Activated naive CD4-positive, alpha-beta T cell treated with anti-CD3 and anti-CD28 coated beads for 36 hours (primary cell): ENCODE measurements around the gene CXCR3. TPM values are rescaled to one million over a fixed set of nuclear protein-coding genes. Genes with fewer than 3 reads are reported as not detected.
"Not testable (repeated sequence)": the region's sequence is repeated elsewhere in the genome, so short reads cannot be mapped to it uniquely, and the experiment has no call there.

Source experiments
- CTCF ChIA-PET: fragments of 350-600 bp; sonication (Branson Sonifier 250); formaldehyde crosslinking; loops from one replicate; lab custom pipeline; 2021; ENCODE audit warnings: antibody characterized with exemption; lab: Charles Lee
- DNase-seq: peaks from one replicate; pipeline ENCODE4 v3.0.0-alpha.2; 2020
- H3K27ac Mint-ChIP-seq: one replicate; pipeline ENCODE4 v1.8.0; 2021; ENCODE audit warnings: mild to moderate bottlenecking, mixed read lengths
- H3K27me3 Mint-ChIP-seq: one replicate; pipeline ENCODE4 v1.8.0; 2021; ENCODE audit warnings: low read depth, mixed read lengths
- H3K36me3 Mint-ChIP-seq: one replicate; pipeline ENCODE4 v1.8.0; 2021; ENCODE audit warnings: low read depth, mixed read lengths
- H3K4me1 Mint-ChIP-seq: one replicate; pipeline ENCODE4 v1.8.0; 2021; ENCODE audit warnings: low read depth, mixed read lengths
- H3K4me3 Mint-ChIP-seq: one replicate; pipeline ENCODE4 v1.8.0; 2021; ENCODE audit warnings: mild to moderate bottlenecking, moderate library complexity, mixed read lengths
- H3K9me3 Mint-ChIP-seq: one replicate; pipeline ENCODE4 v1.8.0; 2021; ENCODE audit warnings: mixed read lengths
- intact Hi-C: fragments of 100-400 bp; cut with micrococcal nuclease; formaldehyde crosslinking; loops from one replicate; pipeline ENCODE4 v1.15.1; 2023
- total RNA-seq, 2 experiments: library from RNA; stranded (reverse); gene quantifications; one replicate each; pipeline ENCODE4 v1.2.3, GENCODE V29; 2021

The CXCR3 gene
- total RNA-seq, 2 experiments from 2014 or later, result 2.1 to 2.5 TPM

DNA sequence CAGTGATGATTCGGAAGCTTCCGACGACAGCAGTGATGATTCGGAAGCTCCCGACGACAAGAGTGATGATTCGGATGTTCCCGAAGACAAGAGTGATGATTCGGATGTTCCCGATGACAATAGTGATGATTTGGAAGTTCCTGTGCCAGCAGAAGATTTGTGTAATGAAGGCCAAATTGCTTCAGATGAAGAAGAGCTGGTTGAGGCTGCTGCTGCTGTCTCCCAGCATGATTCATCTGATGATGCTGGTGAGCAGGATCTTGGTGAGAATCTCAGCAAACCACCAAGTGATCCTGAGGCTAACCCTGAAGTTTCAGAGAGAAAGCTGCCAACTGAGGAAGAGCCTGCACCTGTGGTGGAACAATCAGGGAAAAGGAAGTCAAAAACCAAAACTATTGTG is 14.2 kb downstream of the CXCR3 start:
- intact Hi-C loops, result no loop called here
- Mint-ChIP-seq H3K36me3 (peaks cover 58% of the 10 kb centered on the region), H3K27me3 (no peaks in the 10 kb centered on the region), H3K9me3 (peaks cover 4% of the 10 kb centered on the region), H3K27ac (no peak overlapping the region), H3K4me1 (peaks cover 47% of the 10 kb centered on the region), H3K4me3 (no peak overlapping the region)
- DNase-seq, result no peak
- CTCF ChIA-PET, result interaction anchor here (0.8 kb wide), 1 partner anchor 19 kb away, joined by 3 read pairs; no protein-coding TSS in a partner anchor

DNA sequence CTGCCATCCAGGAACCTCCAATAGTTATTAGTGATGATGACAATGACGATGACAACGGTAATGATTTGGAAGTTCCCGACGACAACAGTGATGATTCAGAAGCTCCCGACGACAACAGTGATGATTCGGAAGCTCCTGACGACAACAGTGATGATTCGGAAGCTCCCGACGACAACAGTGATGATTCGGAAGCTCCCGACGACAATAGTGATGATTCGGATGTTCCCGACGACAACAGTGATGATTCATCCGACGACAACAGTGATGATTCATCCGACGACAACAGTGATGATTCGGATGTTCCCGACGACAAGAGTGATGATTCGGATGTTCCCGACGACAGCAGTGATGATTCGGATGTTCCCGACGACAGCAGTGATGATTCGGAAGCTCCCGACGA is 14.7 kb downstream of the CXCR3 start:
- CTCF ChIA-PET, result interaction anchor here (0.8 kb wide), 1 partner anchor 19 kb away, joined by 3 read pairs; no protein-coding TSS in a partner anchor
- intact Hi-C loops, result no loop called here
- Mint-ChIP-seq H3K9me3 (peaks cover 4% of the 10 kb centered on the region), H3K27ac (peak overlapping the region; percentile 72), H3K27me3 (no peaks in the 10 kb centered on the region), H3K4me3 (no peak overlapping the region), H3K36me3 (peaks cover 55% of the 10 kb centered on the region), H3K4me1 (peaks cover 42% of the 10 kb centered on the region)
- DNase-seq, result no peak

DNA sequence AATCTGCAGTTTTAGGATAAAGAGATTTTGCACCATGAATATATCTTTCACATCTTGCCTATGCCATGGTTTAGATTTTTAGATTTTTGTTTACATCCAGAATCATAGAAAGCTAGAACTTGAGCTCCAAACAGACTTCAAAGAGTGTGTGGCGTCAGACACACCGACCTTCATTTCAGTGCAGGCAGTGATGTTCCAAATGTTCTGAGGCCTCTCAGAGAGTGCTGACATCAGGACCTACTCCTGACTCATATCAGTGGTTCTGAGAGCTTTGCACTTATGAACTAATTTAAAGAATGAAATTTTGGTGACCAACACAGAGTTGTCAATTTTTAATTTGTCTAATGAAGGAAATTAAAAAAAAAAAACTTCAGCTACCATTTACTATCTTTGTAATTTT is 18.3 kb downstream of the CXCR3 start:
- peaks cover 4% of the 10 kb centered on the region for H3K9me3 Mint-ChIP-seq
- H3K27me3 Mint-ChIP-seq, result no peaks in the 10 kb centered on the region
- intact Hi-C loops, result no loop called here
- no peak for DNase-seq
- no peak overlapping the region for H3K4me3 Mint-ChIP-seq
- peaks cover 17% of the 10 kb centered on the region for H3K4me1 Mint-ChIP-seq
- H3K36me3 Mint-ChIP-seq, result peaks cover 49% of the 10 kb centered on the region
- CTCF ChIA-PET, result interaction anchor here (1.3 kb wide), 1 partner anchor 52 kb away, joined by 4 read pairs; no protein-coding TSS in a partner anchor
- no peak overlapping the region for H3K27ac Mint-ChIP-seq

DNA sequence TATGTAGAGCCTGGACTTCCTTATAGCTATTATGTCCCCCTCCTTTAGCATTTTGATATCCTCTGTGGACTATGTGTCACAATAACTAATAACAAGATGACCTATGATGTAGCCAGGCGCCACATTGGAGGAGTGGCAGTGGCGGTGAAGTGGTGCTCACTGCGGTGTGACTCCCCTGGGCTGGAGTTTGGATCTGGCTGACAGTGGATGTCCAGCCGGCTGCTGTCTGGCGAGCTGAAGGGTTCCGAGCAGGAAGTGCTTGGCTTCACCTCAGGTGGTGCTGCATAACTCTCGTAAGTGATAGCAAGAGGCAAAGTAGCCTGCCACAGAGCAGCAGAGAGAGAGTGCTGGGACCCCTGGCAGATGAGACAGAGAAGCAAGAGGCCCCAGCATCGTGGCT is 25.1 kb downstream of the CXCR3 start:
- H3K27ac Mint-ChIP-seq, H3K4me1 Mint-ChIP-seq, intact Hi-C loops, H3K4me3 Mint-ChIP-seq, H3K27me3 Mint-ChIP-seq, H3K9me3 Mint-ChIP-seq, DNase-seq, CTCF ChIA-PET: not testable (repeated sequence)
- peaks cover 13% of the 10 kb centered on the region for H3K36me3 Mint-ChIP-seq

DNA sequence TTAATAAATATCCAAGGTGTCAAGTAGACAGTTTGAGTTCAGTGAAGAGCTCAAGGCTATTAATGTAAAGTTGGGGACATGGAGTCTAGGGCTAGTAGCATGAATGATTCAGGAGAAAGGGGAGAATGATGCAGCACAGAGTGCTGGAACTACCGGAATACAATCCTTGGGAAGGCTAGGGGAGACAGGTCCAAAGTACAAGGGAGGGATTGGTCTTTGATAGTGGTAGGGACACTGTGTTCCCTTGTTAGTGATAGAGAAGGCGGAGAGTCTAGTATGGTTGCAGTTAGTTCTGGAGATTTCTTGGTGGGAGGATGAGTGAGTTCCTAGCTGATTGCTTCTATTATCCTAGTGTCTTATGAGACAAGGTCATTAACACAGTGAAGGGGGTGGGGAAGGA is 31.4 kb downstream of the CXCR3 start:
- Mint-ChIP-seq H3K36me3 (peaks cover 5% of the 10 kb centered on the region), H3K27ac (peak overlapping the region; percentile 50), H3K27me3 (no peaks in the 10 kb centered on the region), H3K4me3 (no peak overlapping the region), H3K9me3 (no peaks in the 10 kb centered on the region), H3K4me1 (peaks cover 5% of the 10 kb centered on the region)
- CTCF ChIA-PET, result interaction anchor here (0.6 kb wide), 1 partner anchor 843 kb away, joined by 3 read pairs; no protein-coding TSS in a partner anchor
- no peak for DNase-seq
- intact Hi-C loops, result no loop called here

DNA sequence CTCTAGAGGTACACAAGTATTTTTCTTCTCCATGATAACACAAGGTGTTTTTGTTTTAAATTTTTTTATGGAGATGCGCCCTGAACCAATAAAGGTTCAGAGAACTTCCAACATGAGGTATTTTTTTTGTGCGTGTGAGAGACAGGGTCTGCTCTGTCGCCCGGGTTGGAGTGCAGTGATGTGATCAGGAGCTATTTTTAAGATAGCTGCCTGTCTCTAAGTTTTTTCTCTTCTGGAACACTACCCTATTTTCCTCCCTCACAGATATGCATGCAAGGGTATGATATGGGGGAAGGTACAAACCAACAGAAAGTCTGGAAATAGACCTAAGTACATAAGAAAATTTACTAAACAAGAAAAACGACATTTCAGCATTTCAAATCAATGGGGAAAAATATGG is 37.1 kb downstream of the CXCR3 start:
- intact Hi-C loops, result no loop called here
- H3K27me3 Mint-ChIP-seq, result no peaks in the 10 kb centered on the region
- no peak for DNase-seq
- no peak overlapping the region for H3K4me3 Mint-ChIP-seq
- H3K9me3 Mint-ChIP-seq, result no peaks in the 10 kb centered on the region
- peaks cover 5% of the 10 kb centered on the region for H3K4me1 Mint-ChIP-seq
- peaks cover 18% of the 10 kb centered on the region for H3K36me3 Mint-ChIP-seq
- peak overlapping the region; percentile 68 for H3K27ac Mint-ChIP-seq
- CTCF ChIA-PET, result no interaction called here

DNA sequence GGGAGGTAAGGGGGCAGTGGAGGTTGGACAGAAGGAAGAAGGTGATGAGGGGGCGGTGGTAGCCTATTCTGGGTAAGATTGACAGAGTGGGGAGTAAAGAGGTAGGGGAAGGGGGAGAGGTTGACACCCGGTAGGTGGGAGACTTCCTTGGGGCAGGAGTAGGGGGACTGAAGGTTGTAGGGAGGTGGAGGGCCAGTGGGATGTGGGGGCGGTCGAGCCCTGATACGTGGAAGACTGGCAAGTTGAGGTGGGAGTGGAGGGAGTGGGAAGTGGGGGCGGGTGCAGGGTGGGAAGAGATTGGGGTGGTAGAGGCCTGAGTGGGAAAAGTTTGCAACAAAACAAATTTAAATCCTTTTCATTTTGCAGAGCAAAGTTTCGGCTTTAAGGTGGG is 38.3 kb downstream of the CXCR3 start:
- H3K9me3 Mint-ChIP-seq, result no peaks in the 10 kb centered on the region
- no peak overlapping the region for H3K4me3 Mint-ChIP-seq
- no peaks in the 10 kb centered on the region for H3K27me3 Mint-ChIP-seq
- H3K4me1 Mint-ChIP-seq, result peaks cover 5% of the 10 kb centered on the region
- DNase-seq, result no peak
- H3K27ac Mint-ChIP-seq, result no peak overlapping the region
- H3K36me3 Mint-ChIP-seq, result peaks cover 18% of the 10 kb centered on the region
- intact Hi-C loops, result no loop called here
- CTCF ChIA-PET, result no interaction called here

DNA sequence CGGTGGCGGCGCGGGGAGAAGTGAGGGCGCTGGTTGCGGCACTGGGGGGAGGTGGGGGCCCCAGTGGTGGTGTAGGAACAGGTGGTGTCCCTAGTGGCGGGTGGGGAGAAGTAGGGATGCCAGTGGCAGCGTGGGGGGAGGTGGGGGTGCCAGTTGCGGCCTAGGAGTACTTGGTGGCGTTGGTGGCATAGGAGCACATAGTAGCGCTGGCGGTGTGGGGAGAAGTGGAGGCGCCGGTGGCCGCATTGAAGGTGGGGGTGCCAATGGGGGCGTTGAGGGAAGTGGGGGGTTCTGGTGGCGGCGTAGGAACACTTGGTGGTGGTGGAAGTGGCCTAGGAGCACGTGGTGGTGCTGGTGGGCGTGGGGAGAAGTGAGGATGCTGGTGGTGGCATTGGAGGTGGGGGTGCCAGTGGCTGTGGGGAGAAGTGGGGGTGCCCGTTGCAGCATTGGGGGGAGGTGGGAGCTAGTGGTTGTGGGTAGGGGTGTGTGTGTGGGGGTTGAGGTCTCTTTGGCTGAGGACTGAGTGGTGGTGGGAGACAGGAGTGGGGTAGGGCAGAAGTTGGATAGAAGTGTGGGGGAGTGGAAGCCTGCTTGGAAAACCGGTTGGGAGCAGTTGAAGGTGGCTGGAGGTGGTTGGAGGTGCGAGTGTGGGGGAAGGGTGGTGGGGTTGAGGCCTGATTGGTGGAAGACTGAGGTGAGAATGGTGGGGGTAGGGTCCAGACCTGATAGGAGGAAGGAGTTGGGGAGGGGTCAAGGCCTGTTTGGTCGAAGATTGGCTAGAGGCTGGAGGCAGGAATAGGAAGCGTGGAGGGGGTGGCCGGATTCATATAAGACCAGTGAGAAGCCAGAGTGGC is 38.9 kb downstream of the CXCR3 start:
- intact Hi-C loops, result no loop called here
- H3K27me3 Mint-ChIP-seq, result no peaks in the 10 kb centered on the region
- DNase-seq, result no peak
- H3K4me3 Mint-ChIP-seq, result no peak overlapping the region
- no peaks in the 10 kb centered on the region for H3K9me3 Mint-ChIP-seq
- CTCF ChIA-PET, result no interaction called here
- peaks cover 5% of the 10 kb centered on the region for H3K4me1 Mint-ChIP-seq
- peaks cover 20% of the 10 kb centered on the region for H3K36me3 Mint-ChIP-seq
- H3K27ac Mint-ChIP-seq, result no peak overlapping the region

DNA sequence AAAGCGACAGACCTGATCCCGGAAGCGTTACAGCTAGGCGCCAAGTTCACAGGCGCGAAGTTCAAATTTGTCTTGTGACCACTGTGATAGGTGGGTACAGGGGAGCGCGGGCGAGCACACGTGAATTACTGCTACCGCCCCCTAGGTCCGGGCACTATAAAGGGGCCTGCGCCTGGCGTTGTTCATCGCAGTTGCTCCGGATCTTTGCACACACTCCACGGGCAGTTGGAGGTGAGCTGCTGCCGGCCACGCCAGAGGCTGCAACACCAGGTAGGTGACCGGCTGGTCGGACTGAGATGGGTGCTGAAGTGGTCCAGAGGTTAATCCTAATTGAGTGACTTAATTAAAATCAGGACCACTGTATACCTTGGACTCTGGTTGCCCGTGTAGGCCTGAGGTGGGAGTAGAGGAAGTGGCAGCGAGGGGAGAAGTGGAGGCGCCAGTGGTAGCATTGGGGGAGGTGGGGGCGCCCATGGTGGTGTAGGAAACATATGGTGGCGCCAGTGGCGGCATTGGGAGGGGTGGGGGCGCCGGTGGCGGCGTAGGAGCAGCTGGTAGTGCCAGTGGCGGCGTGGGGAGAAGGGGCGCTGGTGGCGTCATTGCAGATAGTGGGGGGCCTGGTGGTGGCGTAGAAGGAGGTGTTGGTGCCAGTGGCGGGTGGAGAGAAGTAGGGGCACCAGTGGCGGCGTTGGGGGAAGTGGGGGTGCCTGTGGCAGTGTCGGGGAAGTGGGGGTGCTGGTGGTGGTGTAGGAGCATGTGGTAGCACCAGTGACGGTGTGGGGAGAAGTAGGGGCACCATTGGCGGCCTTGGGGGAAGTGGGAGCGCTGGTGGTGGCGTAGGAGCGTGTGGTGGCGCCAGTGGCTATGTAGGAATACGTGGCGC is 39.8 kb downstream of the CXCR3 start, which contains the start of gene GCNA:
Gene GCNA, plus strand, starts transcription at position 185 of the 883 bp plus-strand sequence. CDS start 2,385 bp downstream, outside the sequence.
- H3K27ac Mint-ChIP-seq, result no peak within 1 kb of the TSS
- no peak within 1 kb of the TSS for H3K4me3 Mint-ChIP-seq

DNA sequence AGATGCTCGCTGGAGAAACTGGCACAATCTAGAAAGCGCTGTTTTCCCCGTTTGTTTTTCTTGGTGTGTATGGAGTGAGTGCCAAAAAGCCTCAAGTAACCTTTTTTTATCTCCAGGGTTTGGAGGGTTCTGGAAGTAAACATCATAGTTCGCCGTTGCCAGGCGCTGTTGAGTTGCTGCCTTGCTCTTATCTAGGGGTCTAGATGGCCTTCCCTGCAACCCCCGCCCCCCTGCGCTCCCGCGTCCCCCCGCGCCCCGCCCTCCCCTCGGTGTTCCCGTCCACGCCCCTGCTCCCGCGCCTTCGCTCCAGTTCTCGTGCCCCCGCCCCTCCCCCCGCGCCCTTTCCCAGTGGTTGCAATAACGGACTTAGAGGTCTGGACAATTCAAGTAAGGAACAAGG is 40.6 kb downstream of the CXCR3 start:
- Mint-ChIP-seq H3K27ac (no peak overlapping the region), H3K9me3 (no peaks in the 10 kb centered on the region), H3K4me3 (no peak overlapping the region), H3K27me3 (no peaks in the 10 kb centered on the region), H3K36me3 (peaks cover 28% of the 10 kb centered on the region), H3K4me1 (peaks cover 4% of the 10 kb centered on the region)
- no peak for DNase-seq
- intact Hi-C loops, result no loop called here
- CTCF ChIA-PET, result no interaction called here

More for the DNA sequence above, 39.8 kb downstream of the CXCR3 start, which contains the start of gene GCNA:
- Mint-ChIP-seq H3K36me3 (peaks cover 26% of the 10 kb centered on the region), H3K4me1 (peaks cover 5% of the 10 kb centered on the region), H3K27me3 (no peaks in the 10 kb centered on the region), H3K9me3 (no peaks in the 10 kb centered on the region)
- CTCF ChIA-PET, result no interaction called here
- intact Hi-C loops, result no loop called here
- DNase-seq, result no peak

DNA sequence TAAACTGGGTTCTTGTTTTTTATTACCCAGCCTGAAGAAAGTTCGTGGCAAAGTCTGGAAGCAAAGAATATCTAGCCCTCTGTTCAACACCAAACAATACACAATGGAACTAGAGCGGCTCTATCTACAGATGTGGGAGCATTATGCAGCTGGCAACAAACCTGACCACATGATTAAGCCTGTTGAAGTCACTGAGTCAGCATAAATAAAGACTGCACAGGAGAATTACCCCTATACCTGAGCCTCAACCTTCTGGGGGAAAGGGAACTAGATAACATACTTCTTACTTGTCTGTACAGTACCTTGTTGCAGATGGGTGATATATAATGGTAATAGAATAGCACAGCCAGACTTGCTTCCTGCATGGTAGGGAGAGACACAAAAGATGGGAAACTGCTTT is 44.7 kb downstream of the CXCR3 start:
- H3K4me1 Mint-ChIP-seq, result no peaks in the 10 kb centered on the region
- DNase-seq, result no peak
- intact Hi-C loops, result loop anchor here (5.0 kb wide), 1 partner anchor 79 kb away; no protein-coding TSS in a partner anchor
- H3K4me3 Mint-ChIP-seq, result no peak overlapping the region
- H3K9me3 Mint-ChIP-seq, result no peaks in the 10 kb centered on the region
- no peaks in the 10 kb centered on the region for H3K27me3 Mint-ChIP-seq
- H3K36me3 Mint-ChIP-seq, result peaks cover 26% of the 10 kb centered on the region
- CTCF ChIA-PET, result interaction anchor here (1.2 kb wide), 1 partner anchor 9 kb away, joined by 4 read pairs; no protein-coding TSS in a partner anchor
- H3K27ac Mint-ChIP-seq, result peak overlapping the region; percentile 31

DNA sequence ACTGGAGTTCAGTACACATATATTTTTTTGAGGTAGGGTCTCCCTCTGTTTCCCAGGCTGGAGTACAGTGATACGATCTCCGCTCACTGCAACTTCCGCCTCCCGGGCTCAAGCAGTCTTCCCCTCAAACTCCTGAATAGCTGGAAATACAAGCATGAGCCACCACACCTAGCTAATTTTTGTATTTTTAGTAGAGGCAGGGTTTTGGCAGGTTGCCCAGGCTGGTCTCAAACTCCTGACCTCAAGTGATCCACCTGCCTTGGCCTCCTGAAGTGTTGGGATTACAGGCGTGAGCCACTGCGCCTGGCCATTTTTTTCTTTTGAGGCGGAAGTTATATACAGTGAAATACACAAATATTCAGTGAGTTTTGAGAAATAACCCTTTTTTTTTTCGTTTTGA is 46.9 kb downstream of the CXCR3 start:
- DNase-seq, H3K9me3 Mint-ChIP-seq, H3K27ac Mint-ChIP-seq, H3K4me3 Mint-ChIP-seq, H3K27me3 Mint-ChIP-seq, H3K4me1 Mint-ChIP-seq, CTCF ChIA-PET: not testable (repeated sequence)
- intact Hi-C loops, result loop anchor here (5.0 kb wide), 1 partner anchor 81 kb away; no protein-coding TSS in a partner anchor
- peaks cover 26% of the 10 kb centered on the region for H3K36me3 Mint-ChIP-seq
